ENCODE data around the gene AADAT.

DNA sequence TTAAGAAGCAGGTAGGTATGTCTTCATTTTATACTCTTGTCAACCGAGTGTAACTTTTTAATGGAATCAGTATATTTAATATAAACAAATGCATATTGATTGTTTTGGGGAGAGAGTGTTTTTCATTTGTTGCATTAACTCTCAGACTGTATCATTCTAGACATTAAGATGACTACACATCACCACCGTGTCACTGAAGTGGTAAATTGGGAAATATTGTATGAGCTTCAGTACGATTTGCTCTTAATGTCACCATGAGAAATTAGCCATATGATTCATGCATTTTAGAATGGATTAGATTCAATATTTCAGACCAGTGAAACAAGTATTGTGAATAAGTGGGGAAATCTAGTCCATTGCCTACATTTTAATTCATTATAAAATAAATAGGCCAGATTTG lies 53.9 kb downstream of the AADAT start:
- no peak for TF ChIP-seq POLR2A (IDR thresholded peaks at IDR 0.05)
- TF ChIP-seq, protein P1, sequence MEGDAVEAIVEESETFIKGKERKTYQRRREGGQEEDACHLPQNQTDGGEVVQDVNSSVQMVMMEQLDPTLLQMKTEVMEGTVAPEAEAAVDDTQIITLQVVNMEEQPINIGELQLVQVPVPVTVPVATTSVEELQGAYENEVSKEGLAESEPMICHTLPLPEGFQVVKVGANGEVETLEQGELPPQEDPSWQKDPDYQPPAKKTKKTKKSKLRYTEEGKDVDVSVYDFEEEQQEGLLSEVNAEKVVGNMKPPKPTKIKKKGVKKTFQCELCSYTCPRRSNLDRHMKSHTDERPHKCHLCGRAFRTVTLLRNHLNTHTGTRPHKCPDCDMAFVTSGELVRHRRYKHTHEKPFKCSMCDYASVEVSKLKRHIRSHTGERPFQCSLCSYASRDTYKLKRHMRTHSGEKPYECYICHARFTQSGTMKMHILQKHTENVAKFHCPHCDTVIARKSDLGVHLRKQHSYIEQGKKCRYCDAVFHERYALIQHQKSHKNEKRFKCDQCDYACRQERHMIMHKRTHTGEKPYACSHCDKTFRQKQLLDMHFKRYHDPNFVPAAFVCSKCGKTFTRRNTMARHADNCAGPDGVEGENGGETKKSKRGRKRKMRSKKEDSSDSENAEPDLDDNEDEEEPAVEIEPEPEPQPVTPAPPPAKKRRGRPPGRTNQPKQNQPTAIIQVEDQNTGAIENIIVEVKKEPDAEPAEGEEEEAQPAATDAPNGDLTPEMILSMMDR (IDR thresholded peaks at IDR 0.05) = no peak
- no peak for TF ChIP-seq EP300 (IDR thresholded peaks at IDR 0.05)

Measured in ovary (tissue), 3 donors.